DMS114 treated with DMSO at 0.1 percent for 48 hours (cell line): ENCODE results near the gene FLRT3.
A peak's percentile ranks its signal among the peaks of the same experiment; 100 is the strongest.

Experiments
- DNase-seq: peaks from one replicate; lab custom pipeline; 2025; ENCODE audit not compliant: unreplicated experiment; lab: John Stamatoyannopoulos, UW

Gene FLRT3

GRCh38 chr20:14337400-14338171 lies at the start of gene FLRT3:
FLRT3 (minus strand) TSS chr20:14337612; CDS start chr20:14327506, 10,106 bp downstream.
- DNase-seq, result peak; percentile 77

GRCh38 chr20:14386726-14387125 lies 49.3 kb upstream of the FLRT3 start:
- DNase-seq, result no peak

GRCh38 chr20:14385176-14385740 lies 47.8 kb upstream of the FLRT3 start:
- no peak for DNase-seq

GRCh38 chr20:14384416-14385175 lies 47.2 kb upstream of the FLRT3 start:
- DNase-seq, result no peak

GRCh38 chr20:14383335-14383734 lies 45.9 kb upstream of the FLRT3 start:
- no peak for DNase-seq

GRCh38 chr20:14378326-14378725 lies 40.9 kb upstream of the FLRT3 start:
- no peak for DNase-seq

GRCh38 chr20:14375416-14375985 lies 38.1 kb upstream of the FLRT3 start:
- no peak for DNase-seq

GRCh38 chr20:14374196-14374595 lies 36.8 kb upstream of the FLRT3 start:
- DNase-seq, result no peak

- DNase-seq, result no peak
Observed at GRCh38 chr20:14361509-14362345, 24.3 kb upstream of the FLRT3 start.

GRCh38 chr20:14360416-14360815 lies 23.0 kb upstream of the FLRT3 start:
- DNase-seq, result no peak

- DNase-seq, result no peak
Observed at GRCh38 chr20:14355791-14356190, 18.4 kb upstream of the FLRT3 start.

- no peak for DNase-seq
Observed at GRCh38 chr20:14344746-14345145, 7.3 kb upstream of the FLRT3 start.

- DNase-seq, result no peak
Observed at GRCh38 chr20:14343491-14344065, 6.2 kb upstream of the FLRT3 start.

GRCh38 chr20:14342918-14343317 lies 5.5 kb upstream of the FLRT3 start:
- no peak for DNase-seq

- no peak for DNase-seq
Observed at GRCh38 chr20:14341801-14342200, 4.4 kb upstream of the FLRT3 start.

GRCh38 chr20:14336686-14337085 lies 726 bp downstream of the FLRT3 start:
- no peak for DNase-seq

- DNase-seq, result no peak
Observed at GRCh38 chr20:14335052-14335451, 2.4 kb downstream of the FLRT3 start.

GRCh38 chr20:14334306-14334930 lies 3.0 kb downstream of the FLRT3 start:
- no peak for DNase-seq

- DNase-seq, result no peak
Observed at GRCh38 chr20:14333721-14334120, 3.7 kb downstream of the FLRT3 start.

- no peak for DNase-seq
Observed at GRCh38 chr20:14332866-14333265, 4.5 kb downstream of the FLRT3 start.
